Measurements from ENCODE around the gene TRPC1.

DNA sequence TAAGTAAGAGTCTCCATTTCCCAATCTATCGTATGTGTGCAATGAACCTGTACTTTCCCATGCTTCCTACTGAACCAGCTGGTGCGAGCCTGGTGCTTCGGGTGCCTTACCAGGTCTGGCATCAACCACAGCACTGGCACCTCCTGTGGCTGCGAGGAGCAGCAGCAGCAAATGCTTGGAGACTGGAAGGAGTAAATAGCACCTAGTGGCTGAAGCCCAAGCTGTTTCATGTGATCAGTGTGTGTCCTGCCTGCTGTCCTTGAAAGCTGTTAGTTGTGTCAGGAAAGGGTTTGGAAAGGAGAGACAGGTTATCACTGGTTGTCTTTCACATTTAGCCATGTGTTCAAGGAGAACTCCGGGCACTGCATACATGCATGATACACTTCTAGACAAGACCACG is 133.2 kb downstream of the TRPC1 start:
- TF ChIP-seq, protein P1, sequence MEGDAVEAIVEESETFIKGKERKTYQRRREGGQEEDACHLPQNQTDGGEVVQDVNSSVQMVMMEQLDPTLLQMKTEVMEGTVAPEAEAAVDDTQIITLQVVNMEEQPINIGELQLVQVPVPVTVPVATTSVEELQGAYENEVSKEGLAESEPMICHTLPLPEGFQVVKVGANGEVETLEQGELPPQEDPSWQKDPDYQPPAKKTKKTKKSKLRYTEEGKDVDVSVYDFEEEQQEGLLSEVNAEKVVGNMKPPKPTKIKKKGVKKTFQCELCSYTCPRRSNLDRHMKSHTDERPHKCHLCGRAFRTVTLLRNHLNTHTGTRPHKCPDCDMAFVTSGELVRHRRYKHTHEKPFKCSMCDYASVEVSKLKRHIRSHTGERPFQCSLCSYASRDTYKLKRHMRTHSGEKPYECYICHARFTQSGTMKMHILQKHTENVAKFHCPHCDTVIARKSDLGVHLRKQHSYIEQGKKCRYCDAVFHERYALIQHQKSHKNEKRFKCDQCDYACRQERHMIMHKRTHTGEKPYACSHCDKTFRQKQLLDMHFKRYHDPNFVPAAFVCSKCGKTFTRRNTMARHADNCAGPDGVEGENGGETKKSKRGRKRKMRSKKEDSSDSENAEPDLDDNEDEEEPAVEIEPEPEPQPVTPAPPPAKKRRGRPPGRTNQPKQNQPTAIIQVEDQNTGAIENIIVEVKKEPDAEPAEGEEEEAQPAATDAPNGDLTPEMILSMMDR (conservative IDR thresholded peaks at IDR 0.05 in 1 of 2, IDR thresholded peaks at IDR 0.05 in 1 of 2; ENCODE audit: extremely low read depth in 1 of 2, insufficient read depth in 1 of 2, low read depth in 1 of 2, low read length in 2 of 2): peak; percentile 55 to 60
- no peak for TF ChIP-seq EZH2 (IDR thresholded peaks at IDR 0.05; ENCODE audit: borderline replicate concordance, low read length)
